Suprapubic skin (tissue), 4 donors: ENCODE data around the gene TFPI2.

Experiments used
- CTCF ChIP-seq, 2 donors: fragments of 200-600 bp in 1 of 2; fragments of 450-650 bp in 1 of 2; sonication (generic) in 1 of 2; IDR thresholded peaks; one replicate each; pipeline ENCODE4 v1.5.1; 2016 to 2019; ENCODE audit warnings: antibody characterized with exemption in 2 of 2, mild to moderate bottlenecking in 1 of 2, moderate library complexity in 1 of 2
- POLR2A ChIP-seq, 2 donors: fragments of 450-650 bp; IDR thresholded peaks; one replicate each; pipeline ENCODE4 v1.6.1; 2017; ENCODE audit warnings: antibody characterized with exemption in 2 of 2, mild to moderate bottlenecking in 2 of 2, moderate library complexity in 2 of 2
- POLR2AphosphoS5 ChIP-seq, 3 donors: sonication (generic); formaldehyde crosslinking; IDR thresholded peaks; one replicate each; pipeline ENCODE4 v1.6.1; 2017; ENCODE audit warnings: antibody characterized with exemption in 3 of 3

- no peak for TF ChIP-seq CTCF (IDR thresholded peaks at IDR 0.05)
- TF ChIP-seq POLR2AphosphoS5 (IDR thresholded peaks at IDR 0.05) = no peak
- no peak for TF ChIP-seq POLR2A (IDR thresholded peaks at IDR 0.05)
Observed at GRCh38 chr7:93894426-93894825, 3.9 kb upstream of the TFPI2 start.
